ENCODE data around the gene SPATA3. TPM values are rescaled to one million over a fixed set of nuclear protein-coding genes. Genes with fewer than 3 reads are reported as not detected.

SPATA3 gene
- total and polyA plus RNA-seq, 2 of the 13 experiments (the other 11 are each of a cell fraction or from before 2014, with no cell fraction given), result not detected

GRCh38 chr2:231000211-231000904 lies 4.4 kb downstream of the SPATA3 start (continued):
- TF ChIP-seq TEAD3 (CRISPR knock-in tag; optimal IDR thresholded peaks at IDR 0.05; ENCODE audit: borderline replicate concordance) (peak; percentile 73), MED8 (CRISPR knock-in tag; IDR thresholded peaks at IDR 0.05; ENCODE audit: insufficient replicate concordance) (no peak), KLF13 (CRISPR knock-in tag; IDR thresholded peaks at IDR 0.05) (no peak), UBTF (CRISPR knock-in tag; IDR thresholded peaks at IDR 0.05) (0 out of 2 replicates have a peak, but pooled peaks have one; percentile 24), ZNF879 (CRISPR knock-in tag; IDR thresholded peaks at IDR 0.05) (no peak), KLF11 (CRISPR knock-in tag; IDR thresholded peaks at IDR 0.05) (no peak), NFIB (CRISPR knock-in tag; IDR thresholded peaks at IDR 0.05; ENCODE audit: borderline replicate concordance) (no peak), ZNF143 (CRISPR knock-in tag; IDR thresholded peaks at IDR 0.05) (no peak), ZNF280D (CRISPR knock-in tag; IDR thresholded peaks at IDR 0.05) (no peak), PBX2 (CRISPR knock-in tag; IDR thresholded peaks at IDR 0.05) (no peak), CENPT (CRISPR knock-in tag; IDR thresholded peaks at IDR 0.05; ENCODE audit: low read depth) (no peak), KLF16 (CRISPR knock-in tag; IDR thresholded peaks at IDR 0.05) (0 out of 4 replicates have a peak, but pooled peaks of 1 of the 2 experiments have one; percentile 35), ZNF10 (CRISPR knock-in tag; IDR thresholded peaks at IDR 0.05; ENCODE audit: borderline replicate concordance, low read depth) (no peak), USF2 (IDR thresholded peaks at IDR 0.05; ENCODE audit: low read depth, low read length) (no peak), USF2 (CRISPR knock-in tag; IDR thresholded peaks at IDR 0.05; ENCODE audit: borderline replicate concordance) (no peak), SP5 (CRISPR knock-in tag; IDR thresholded peaks at IDR 0.05; ENCODE audit: borderline replicate concordance, low read depth) (no peak), CCAR2 (optimal IDR thresholded peaks at IDR 0.05; ENCODE audit: low read depth, low read length) (no peak), MXD4 (CRISPR knock-in tag; IDR thresholded peaks at IDR 0.05) (no peak), ZNF33A (CRISPR knock-in tag; IDR thresholded peaks at IDR 0.05; ENCODE audit: borderline replicate concordance) (no peak), AKAP8 (CRISPR knock-in tag; IDR thresholded peaks at IDR 0.05) (no peak), ZNF788 (CRISPR knock-in tag; IDR thresholded peaks at IDR 0.05; ENCODE audit: borderline replicate concordance) (no peak), HDAC2 (CRISPR knock-in tag; IDR thresholded peaks at IDR 0.05) (no peak)
